GM11168 (cell line): ENCODE data around the gene HSPA14.
"Not testable (repeated sequence)": the region's sequence is repeated elsewhere in the genome, so short reads cannot be mapped to it uniquely, and the experiment has no call there.

Source experiments
- in situ Hi-C: fragments of 300-500 bp; cut with MboI; formaldehyde crosslinking; loops from one replicate; pipeline ENCODE4 v1.12.0; 2022; ENCODE audit warnings: low sequenced_read_pairs; ENCODE audit not compliant: unreplicated experiment

HSPA14 gene

DNA sequence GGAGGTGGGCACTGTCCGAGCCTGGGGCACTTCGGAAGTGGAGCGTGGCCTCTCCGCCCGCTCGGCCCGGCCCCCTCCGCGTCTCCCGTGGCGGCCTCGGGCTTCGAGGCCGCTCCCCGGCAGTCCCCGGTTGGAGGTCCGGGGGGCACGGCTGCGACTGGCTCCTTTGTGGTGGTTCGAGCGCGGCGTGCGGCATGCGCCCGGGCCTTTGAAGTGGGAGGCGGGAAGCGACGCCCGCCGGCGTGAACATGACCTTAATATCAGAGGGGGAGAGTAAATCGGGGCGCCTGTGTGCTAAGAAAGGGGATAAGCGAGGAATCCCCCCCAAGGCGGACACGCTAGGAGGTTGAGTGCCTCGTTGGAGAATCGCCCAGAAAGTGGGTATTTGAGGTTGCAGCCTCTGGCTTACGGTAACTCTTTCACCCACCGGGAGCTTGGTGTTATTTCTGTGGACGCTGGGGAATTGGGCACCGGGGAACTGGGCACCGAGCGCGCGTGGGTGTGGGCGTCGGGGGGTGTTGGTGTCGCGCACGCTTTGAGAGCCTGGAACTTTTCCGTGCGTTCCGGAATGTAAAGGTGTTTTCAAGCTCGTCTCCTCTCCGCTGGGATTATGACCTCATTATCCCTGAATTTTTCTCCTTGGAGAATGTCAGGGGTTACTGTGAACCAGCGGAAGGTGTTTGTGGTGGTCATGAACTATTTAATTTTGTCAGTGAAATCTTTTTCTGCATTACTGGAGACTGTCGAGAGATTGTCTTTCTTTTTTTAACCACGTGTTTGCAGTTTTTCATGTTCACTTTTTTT is 41.2 kb downstream of the HSPA14 start:
- in situ Hi-C loops, result no loop called here

DNA sequence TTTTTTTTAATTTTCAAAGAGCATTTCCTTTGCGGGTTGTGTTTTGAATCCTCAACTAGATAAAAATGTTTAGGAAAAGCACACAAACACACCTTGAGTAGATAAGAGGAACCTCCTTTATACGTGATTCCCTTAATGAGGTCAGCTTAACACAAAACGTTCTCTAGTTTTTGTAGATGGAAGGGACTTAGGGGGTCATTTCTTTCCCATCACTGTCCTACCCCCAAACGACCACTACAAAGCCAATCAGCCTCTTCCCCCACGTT is 41.8 kb downstream of the HSPA14 start:
- in situ Hi-C loops, result no loop called here

DNA sequence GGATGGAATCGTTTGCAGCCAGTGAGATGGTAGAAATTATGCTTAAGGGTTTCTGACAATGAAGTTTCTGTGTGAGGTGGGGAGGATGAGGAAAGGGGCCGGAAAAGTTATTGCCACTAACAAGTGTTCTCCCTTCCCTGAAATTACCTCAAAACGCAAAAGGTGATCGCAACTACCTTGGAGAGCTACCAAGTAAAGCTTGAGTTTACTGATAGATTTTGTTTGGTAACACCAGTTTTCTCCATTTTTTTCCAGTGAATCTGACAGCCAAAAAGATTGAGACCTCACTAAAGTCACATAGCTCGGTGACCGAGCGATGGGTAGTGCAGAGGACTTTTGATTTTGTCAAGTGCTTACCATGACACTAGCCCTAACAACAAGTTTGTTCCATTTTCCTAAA is 42.1 kb downstream of the HSPA14 start:
- in situ Hi-C loops, result no loop called here

DNA sequence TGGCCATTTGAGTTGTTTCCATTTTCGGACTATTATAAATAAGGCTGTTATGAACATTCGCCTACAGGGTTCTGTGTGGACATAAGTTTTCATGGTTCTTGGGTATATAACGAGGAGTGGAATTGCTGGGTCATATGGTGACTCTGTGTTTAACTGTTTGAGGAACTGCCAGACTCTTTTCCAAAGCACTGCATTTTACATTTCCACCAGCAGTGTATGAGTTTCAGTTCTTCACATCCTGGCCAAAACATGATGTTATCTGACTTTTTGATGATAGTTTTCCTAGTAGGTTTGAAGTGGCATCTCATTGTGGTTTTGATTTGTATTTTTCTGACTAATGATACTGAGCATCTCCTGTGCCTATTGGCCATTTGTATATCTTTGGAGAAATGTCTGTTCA is 46.0 kb downstream of the HSPA14 start:
- in situ Hi-C loops, result no loop called here

DNA sequence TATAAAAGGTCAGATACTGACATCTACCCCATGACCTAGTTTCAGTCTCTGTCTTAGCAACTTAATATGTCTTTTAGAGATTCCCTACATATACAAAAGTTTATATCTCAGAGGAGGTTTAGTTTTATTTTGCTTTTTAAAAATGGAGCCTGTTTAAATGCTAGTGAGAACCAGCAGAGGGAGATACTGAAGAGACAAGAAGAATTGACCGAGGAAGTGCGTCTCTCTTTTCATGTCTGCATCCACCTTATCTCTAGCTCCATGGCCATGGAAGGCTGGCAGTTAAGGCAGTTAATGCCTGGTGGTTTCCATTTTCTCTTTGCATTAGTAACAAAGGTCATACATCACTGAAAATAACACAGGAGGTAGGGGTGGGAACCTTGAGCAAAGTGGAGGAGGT is 51.2 kb downstream of the HSPA14 start:
- in situ Hi-C loops, result no loop called here

DNA sequence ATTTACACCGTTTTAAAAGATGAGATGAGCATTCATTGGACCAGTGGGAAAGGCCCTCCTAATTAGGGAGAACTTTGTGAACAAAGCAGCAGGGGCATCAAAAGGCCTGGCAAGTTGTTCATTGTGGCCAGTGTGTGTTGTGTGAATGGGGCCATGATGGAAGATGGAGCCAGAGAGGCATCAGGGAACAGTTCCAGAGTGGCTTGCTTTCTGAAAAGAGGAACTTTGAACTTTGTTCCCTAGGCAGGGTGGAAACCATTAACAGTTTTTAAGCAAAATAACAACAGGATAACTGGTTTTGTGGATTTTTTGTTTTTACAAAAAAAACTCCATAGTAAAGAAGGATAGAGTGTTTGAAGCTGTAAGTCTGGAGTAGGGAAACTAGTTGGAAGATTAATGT is 53.0 kb downstream of the HSPA14 start:
- in situ Hi-C loops, result no loop called here

DNA sequence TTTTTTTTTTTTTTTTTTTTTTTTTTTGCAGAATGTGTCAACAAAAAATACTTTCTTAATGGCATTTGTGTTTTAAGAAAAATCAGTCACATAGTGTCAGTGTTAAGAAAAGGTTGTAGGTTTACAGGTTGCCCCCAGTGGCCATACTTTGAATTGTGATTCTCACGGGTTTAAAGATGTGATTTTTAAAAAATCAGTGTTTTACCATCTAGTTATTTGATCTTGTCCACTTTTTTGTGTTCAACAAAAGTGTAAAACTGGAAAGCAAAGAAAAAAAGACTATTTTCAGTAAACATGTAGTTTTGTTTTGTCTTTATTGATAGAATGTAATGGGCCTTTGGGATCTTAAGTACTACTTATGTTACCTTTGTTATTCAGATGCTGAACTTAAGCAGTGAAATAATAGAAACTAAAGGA is 66.2 kb downstream of the HSPA14 start:
- in situ Hi-C loops, result no loop called here

DNA sequence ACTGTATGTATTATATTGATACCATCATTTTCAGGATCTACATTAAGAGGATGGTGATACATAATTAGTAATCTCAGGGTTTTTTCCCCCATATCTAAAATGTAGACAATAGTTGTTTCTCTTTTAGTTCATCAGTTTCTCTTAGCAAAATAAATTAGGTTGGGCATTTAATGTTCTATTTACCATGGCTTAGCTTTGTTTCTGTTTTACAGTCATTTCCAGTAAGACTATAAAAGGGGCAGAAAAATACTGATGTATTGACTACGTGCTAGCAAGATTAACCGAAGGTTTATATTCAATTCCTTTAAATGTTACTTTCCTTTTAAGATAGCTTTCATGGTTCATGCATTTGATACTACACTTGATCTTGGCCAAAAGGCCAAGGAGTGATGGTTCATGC is 66.8 kb downstream of the HSPA14 start:
- in situ Hi-C loops, result no loop called here

DNA sequence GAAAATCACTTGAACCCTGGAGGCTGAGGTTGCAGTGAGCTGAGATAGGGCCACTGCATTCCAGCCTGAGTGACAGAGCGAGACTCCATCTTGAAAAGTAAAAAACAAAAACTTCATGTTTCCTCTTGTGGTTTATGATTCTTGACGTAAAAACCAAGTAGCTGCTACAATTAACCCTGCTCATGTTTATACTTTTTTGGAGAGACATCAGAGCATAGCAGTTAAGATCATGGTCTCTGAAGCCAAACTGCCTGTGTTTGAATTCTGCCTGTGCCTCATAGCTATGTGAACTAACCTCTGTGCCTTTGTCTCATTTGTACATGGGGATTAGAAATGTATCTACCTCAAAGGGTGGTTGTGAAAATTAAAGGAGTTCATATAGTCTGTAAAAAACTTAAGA is 67.8 kb downstream of the HSPA14 start:
- in situ Hi-C loops, result no loop called here

DNA sequence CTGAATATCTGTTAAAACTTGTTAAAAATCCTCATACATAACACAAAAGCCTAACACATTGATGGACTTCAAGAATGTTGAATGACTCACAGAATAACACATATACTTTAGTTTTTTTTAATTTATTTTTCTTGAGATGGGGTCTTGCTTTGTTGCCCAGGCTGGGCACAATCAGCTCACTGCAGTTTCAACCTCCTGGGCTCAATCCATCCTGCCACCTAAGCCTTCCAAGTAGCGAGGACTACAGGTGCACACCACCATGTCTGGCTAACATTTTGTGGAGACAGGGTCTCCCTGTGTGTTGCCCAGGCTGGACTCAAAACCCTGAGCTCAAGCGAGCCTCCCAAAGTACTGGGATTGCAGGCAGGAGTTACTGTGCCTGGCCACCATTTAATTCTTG is 68.7 kb downstream of the HSPA14 start:
- in situ Hi-C loops, result no loop called here

DNA sequence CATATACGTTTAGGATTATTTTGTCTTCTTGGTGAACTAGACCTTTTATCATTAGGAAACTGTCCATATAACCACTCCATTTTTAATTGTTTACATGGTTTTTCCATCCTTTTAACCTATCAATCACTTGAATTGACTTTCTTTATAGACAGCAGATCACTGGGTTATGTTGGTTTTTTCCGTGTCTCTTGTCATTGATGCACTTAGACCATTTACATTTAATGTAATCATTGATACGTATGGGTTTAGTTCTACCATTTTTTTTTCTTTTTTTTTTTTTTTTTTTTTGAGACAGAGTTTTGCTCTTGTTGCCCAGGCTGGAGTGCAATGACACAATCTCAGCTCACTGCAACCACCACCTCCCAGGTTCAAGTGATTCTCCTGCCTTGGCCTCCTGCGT is 69.5 kb downstream of the HSPA14 start:
- in situ Hi-C loops, result not testable (repeated sequence)

DNA sequence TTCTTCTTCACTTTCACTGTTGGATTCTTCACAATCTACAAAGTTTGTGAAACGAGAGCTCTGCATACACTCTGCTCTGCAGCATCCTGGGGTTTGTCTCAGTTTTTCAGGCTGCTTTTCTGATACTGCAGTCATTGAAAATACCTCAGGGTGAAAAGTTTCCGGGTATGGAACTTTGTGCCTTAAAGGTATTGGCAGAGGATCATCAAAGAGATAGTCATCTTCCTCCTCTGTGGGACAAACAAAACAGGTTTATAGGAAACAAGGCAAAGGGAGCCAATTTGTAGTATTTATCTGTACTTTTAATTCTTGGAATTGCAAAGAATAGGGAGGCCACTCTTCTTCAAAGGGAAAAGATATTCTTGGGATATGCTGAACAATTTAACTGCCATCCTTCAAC is 71.0 kb downstream of the HSPA14 start:
- in situ Hi-C loops, result no loop called here

DNA sequence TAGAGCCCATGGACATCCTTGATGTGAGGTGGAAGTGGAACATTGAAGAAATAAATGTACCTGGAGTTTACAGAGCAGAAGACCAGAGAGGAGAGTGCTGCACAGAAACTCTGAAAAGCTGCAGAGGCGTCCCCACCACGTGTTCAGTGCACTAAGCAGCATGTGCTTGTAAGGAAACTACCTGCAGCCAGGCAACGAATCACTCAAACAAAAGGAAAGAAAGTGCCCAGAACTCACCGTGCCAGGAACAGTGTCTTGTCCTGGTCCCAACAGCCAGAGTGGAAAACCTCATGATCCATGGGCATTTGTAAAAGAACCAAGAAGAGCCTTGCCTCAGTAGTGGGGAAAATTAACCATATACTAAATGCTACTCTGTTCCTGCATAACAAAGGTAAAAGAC is 72.8 kb downstream of the HSPA14 start:
- in situ Hi-C loops, result no loop called here

DNA sequence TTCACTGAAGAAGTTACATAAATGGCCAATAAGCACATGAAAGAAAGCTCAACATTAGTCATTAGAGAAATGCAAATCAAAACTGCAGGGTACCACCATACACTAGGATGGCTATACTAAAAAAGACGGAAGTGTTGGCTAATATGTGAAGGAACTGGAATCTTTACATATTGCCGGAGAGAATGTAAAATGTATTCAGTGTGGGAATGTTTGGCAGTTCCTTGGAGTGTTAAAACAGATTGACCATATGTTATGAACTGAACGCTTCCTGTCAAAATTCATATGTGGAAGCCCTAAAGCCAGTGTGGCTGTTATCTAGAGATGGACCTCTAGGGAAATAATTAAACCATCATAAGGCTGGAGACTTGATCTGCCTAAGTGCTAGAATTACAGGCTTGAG is 73.7 kb downstream of the HSPA14 start:
- in situ Hi-C loops, result no loop called here

DNA sequence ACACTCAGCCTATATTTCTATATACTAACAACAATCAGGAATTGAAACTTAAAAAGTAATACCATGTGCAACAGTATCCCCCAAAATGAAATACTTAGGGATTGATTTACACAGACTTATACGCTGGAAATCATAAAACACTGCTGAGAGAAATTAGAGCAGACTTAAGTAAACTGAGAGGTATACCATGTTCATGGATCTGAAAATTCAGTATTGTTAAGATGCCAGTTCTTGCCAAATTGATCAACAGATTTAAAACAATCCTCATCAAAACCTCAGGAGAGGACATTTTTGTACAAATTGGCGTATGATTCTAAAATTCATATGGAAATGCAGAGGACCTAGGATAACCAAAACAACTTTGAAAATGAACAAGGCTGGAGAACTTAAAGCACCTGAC is 78.5 kb downstream of the HSPA14 start:
- in situ Hi-C loops, result no loop called here

DNA sequence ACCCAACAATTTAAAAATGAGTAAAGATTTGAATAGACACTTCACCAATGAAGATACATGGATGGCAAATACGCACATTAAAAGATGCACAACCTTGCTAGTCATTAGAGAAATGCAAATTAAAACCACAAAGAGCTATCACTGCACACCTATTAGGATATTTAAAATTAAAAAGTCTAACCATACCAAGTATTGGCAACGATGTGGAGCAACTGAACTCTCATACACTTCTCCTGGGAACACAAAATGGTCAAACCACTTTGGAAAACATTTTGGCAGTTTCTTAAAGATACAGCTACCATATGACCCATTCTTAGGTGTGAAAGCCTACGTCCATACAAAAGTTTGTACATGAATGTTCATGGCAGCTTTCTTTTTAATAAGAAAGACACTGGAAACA is 79.7 kb downstream of the HSPA14 start:
- in situ Hi-C loops, result no loop called here

DNA sequence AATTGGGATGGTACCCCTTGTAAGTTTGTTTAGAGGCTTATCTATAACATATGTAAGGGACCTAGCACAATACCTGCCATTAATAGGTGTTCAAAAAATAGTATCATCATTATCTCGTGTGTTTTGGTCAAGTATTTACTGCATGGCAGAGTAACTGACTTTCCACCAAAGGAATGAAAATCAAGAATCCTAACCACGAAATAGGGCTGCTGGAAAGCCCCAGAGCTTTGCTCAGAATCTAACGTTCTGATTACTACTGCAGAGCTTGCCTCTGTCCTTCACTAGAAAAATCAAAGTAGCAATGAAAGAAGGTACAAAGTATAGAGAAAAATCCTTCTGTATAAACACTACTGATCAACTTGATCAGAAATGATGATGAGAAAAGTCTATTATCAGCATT is 80.9 kb downstream of the HSPA14 start:
- in situ Hi-C loops, result no loop called here
